Measurements from ENCODE around the gene S100B.

S100B gene

DNA sequence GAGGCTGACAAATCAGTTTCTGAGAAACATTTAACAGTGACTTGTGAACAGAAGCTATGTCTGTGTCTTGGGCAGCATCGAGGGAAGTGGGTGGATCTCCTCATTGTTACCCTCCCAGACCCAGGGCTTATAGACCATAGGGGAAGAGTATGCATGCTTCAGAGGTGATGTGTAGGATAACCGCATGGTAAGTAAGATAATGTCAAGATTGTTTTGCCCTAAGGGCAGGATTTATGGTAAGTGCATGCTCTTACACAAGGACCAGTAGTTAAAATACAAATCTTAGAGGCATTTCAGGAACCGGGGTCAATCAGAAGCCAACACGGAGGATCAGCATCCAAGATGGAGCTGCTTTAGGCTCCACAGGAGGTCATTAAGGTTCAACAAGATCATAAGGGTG, 22.8 kb upstream of the S100B start:
- no peak for DNase-seq (ENCODE audit: low read depth)

DNA sequence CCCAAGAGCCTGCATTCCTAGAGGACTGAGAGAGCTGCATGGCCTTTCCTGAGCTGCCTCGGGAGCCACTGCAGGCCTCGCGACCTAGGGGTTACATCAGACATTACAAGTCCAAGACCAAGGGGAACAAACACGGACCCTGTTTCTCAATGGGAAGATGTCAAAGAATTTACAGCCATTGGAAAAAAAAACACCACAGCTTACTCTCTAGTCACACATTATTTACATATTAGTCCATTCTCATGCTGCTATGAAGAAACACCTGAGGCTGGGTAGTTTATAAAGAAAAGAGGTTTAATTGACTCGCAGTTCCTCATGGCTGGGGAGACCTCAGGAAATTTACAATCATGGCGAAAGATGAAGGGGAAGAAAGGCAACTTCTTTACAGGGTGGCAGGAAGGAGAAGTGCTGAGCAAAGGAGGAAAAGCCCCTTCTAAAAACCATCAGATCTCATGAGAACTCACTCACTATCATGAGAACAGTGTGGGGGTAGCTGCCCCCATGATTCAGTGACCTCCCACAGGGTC, 22.2 kb upstream of the S100B start:
- DNase-seq (ENCODE audit: low read depth) = no peak

DNA sequence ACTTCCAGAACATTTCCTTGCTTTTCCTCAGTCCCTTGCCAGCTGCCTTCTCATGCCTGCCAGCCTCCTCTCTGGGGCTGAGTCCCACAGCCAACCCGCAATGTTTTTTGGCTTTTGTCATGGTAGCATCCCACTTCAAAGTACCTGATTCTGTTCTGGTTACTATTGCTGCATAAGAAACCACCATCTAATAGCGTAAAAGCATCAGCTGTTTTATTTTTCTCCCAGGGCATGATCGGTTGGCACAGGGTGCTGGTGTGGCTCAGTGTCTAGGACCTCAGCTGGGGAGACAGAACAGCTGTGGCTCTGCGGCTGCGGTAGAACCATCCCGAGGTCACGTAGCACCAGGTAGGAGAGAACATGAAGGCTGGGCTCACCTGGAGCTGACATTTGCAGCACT, 21.7 kb upstream of the S100B start:
- no peak for DNase-seq (ENCODE audit: low read depth)

DNA sequence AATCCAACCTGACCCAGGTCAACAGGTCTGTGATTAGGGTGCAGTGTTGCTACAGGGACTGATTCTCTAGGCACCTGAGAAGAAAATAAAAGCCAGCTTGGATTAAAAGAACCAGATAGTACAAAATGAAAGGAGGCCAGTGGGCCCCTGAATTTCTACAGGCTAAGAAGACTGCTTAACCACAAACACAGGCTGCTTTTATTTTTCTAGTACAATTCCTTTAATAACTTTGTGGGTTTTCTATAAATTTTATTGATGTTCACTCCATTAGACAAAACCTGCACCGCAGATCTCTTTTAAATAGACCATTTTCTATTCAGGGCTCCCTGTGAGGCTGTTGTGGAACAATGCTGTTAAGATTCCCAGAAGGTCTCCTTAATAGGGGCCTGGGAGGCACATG, 20.9 kb upstream of the S100B start:
- no peak for DNase-seq (ENCODE audit: low read depth)

DNA sequence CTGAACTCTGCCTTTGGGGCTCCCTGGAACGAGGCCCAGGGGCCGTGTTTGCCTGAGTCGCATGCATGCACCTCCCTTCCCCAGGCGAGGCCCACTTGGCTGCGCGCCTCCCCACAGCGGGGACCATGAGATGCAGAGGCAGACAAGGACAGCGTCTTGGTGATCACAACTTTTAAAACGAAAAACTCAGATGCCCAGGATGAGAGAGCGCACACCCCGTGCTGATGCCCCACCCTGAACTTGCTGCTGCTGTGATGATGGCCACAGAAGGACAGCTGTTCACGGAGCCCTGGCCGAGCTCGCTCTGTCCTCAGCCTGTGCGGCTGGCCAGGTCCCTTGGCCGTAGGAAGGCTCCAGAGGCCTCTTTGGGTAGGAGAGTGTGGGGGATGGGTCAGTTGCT, 19.2 kb upstream of the S100B start:
- DNase-seq (ENCODE audit: low read depth) = no peak

DNA sequence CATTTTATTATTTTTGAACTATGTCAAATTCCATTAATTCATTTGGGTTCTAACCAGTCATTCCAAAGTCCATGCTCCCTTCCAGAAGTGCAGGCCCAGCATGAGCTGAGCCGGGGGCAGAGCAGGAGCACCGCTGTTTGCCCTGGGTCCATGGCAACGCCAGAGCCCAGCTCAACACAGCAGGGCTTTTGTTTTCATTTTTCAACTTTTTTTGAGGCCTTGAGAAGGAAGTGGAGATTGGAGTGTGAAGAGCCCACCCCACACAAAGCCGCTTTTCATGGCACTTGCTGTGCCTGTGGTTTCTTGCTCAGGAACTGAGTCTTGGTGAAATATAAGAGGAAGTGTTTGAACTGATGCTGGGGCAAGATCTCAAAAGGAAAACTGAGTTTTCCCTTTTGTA, 17.3 kb upstream of the S100B start:
- no peak for DNase-seq (ENCODE audit: low read depth)

DNA sequence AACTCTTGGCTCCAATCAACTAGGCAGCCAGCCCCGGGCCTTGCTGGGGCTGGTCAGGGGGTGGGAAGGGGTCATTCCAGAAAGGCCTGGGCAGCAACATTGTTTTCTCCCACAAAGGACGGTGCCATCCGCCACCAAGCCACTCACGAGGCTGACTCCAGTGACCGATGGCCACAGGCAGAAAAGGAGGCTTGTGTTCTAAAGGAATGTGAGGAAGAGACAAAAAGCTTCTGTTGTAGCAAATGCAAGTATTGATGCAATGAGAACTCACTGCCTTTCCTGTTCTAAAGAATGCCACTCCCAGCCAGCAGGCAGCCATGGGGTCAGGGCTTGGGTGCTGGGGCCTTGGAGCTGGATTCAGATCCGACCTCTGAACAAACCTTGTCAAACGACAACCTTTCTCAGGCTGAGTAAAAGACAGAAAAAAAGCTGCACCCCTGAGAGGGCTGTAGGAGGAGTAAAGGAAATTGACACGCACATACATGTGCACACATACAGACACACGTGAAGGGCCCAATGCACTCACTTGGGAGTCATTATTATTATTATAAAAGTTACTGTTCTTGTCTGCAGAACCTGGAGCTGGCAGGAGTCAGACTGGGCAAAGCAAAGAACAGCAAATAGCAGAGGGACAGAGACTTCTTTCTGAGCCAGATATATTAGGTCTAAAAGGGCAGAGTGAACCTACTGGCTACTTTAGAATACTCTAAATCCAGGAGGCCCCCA, 16.7 kb upstream of the S100B start:
- DNase-seq (ENCODE audit: low read depth) = no peak

DNA sequence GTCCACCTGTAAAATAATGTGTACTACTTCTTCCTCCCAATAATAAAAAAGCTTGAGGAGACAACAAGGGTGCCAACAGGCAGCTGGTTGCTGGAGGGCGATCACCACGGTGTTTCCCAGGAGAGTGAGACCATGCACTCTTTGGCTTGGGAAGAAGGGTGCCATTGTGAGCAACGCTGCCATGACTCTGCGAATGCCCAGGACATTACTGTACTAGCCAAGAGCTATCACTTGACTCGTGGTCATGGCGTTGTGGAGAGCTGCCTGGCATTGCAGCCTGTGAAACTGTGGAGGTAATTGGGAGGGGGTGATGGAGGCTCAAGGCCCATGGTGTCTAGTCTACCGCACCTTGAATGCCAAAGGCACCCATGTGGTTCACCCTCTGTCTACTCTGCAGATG, 16.0 kb upstream of the S100B start:
- no peak for DNase-seq (ENCODE audit: low read depth)

DNA sequence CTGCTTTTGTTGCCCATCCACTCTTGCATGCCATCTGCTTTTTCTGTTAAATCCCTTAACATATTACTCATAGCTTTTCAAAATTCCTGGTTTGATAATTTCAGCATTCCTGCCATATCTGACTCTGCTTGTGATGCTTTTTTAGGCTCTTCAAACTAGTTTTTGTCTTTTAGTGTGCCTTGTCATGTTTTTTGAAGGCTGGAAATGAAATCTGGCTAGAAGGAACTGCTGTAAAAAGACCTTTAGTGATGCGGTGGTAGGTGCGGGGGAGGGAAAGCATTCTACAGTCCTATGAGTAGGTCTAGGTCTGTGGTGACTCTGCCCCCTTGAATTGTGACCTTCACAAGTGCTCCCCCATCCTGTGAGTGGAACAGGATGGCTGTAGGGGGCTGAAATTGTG, 15.0 kb upstream of the S100B start:
- no peak for DNase-seq (ENCODE audit: low read depth)

DNA sequence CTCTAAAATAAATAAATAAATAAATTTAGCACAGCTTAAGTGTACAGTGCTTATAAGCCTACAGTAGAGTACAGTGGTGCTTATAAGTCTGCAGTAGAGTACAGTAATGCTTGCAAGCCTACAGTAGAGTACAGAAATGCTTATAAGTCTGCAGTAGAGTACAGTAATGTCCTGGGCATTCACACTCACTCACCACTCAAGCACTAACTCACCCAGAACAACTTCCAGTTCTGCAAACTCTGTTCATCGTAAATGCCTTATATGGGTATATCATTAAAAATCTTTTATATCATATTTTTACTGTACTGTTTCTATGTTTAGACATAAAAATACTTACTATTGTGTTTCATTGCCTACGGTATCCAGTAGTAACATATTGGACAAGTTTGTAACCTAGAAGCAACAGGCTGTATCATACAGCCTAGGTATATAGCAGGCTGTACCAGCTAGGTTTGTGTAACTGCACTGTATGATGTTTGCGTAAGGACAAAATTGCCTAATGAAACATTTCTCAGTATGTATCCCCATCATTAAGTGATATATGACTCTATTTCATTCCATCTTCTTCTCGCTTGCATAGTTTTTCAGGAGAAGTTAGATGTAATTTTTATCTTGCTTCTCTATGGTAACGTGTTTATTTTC, 14.0 kb upstream of the S100B start:
- DNase-seq (ENCODE audit: low read depth) = no peak

DNA sequence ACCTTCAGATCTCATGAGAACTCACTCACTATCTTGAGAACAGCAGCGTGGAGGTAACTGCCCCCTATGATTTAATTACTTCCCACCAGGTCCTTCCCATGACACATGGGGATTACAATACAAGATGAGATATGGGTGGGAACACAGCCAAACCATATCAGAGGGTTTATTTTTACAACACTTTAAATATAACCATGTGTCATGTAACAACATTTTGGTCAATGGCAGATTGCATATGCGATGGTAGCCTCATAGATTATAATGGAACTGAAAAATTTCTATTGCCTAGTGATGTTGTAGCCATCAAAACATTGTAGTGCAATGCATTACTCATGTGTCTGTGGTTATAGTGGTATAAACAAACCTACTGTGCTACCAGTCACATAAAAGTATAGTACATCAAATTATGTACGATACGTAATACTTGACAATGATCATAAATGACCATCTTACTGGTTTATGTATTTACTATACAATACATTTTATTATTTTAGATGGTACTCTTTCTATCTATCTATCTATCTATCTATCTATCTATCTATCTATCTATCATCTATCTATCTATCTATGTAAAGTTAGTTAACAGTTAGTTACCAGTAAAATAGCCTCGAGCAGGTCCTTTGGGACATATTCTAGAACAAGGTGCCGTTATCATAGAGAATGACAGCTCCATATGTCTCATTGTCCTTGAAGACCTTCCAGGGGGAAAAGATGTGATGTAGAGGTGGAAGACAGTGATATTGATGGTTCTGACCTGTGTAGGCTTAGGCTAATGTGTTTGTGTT, 12.6 kb upstream of the S100B start:
- DNase-seq (ENCODE audit: low read depth) = no peak

DNA sequence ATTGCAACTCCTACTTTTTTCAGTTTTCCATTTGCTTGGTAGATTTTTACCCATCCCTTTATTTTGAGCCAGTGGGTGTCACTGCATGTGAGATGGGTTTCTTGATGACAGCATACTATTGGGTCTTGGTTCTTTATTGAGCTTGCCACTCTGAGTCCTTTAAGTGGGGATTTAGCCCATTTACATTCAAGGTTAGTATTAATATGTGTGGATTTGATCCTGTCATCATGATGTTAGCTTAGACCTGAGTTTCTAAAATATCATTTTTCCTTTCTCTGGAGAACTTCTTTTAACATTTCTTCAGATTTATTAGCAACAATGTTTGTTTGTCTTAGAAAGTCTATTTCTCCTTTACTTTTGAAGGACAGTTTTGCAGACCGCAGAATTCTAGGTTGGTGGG, 11.8 kb upstream of the S100B start:
- DNase-seq (ENCODE audit: low read depth) = no peak

DNA sequence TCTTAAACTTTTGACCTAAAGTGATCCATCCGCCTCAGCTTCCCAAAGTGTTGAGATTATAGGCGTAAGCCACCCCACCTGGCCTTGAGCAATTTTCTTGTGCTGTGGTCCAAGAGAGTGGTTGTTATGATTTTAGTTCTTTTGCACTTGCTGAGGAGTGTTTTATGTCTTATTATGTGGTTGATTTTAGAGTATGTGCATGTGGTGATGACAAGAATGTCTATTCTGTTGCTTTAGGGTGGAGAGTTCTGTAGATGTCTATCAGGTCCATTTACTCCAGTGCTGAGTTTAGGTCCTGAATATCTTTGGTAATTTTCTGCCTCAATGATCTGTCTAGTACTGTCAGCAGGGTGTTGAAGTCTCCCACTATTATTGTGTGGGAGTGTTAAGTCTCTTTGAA, 11.2 kb upstream of the S100B start:
- no peak for DNase-seq (ENCODE audit: low read depth)

DNA sequence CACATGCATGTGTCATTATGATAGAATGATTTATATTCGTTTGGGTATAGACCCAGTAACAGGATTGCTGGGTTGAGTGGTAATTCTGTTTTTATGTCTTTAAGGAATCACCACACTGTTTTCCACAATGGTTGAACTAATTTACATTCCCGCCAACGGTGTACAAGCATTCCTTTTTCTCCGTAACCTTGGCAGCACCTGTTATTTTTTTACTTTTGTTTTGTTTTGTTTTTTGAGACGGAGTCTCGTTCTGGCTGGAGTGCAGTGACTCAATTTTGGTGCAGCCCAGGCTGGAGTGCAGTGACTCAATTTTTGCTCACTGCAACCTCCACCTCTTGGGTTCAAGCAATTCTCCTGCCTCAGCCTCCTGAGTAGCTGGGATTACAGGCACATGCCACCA, 8.5 kb upstream of the S100B start:
- DNase-seq (ENCODE audit: low read depth) = no peak

DNA sequence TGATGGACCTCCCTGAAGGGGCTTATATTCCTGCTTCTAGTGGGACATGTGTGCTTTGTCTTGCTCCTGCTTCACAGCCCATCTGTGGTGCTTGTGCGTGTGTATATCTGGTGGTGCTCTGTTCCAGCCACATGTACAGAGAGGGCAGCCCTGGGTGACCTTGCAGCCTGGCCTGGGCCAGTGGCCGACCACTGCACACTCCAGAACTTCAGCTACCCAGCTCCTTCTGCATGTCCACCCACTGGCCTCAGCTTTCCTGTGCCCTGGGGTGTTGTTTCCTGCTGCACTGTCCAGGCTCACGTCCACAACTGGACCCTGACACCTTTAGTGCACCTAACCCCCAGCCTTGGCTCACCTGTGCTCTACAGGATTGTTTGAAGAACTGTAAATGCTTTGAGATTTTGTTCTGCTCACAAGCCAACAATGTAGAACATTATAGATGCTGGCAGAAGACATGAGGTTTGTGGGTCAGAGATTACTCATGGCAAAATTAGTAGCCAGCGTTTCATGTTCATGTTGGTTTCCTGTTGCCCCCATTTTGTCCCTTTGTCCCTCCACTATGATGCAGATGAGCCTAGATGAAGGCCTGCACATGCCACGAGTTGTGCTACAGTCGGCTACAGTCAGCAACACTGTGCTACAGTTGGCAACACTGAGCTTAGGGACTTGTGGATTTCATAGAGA, 5.3 kb upstream of the S100B start:
- no peak for DNase-seq (ENCODE audit: low read depth)

DNA sequence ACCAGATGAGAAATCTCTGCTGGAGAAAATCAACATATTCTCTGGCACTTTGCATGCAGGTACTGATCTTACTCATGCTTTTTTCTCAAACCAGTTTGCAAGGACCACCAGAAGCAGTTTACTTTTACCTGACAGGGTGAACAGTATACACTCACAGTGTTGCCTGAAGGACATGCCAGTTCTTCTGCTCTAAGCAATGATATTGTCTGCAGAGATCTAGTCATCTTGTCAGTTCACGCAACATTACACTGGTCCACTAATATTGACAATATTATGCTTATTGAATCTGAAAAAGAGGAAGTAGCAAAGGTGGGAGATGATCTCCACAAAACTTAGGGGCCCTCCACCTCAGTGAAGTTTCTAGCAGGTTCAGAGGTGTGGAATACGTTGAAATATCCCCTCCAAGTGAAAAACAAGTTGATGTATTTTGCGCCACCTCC, 3.8 kb upstream of the S100B start:
- DNase-seq (ENCODE audit: low read depth) = no peak

DNA sequence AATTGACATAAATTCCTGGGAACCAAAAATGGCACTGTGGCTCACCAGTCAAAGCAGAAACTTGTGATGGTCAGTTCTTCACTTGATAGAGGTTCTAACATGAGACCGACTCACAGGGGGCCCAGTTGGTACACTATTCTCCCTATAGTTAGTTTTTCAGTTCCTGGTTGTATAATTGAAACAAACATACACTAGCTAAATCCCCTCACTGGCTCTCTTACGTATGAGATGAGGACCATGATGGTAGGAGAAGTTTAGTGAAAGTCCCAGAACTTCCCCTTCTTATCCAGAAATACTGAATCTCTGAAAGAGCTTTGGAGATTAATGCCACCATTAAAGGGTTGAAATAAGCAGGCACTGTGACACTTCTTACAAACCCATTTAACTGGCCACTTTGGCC, 2.8 kb upstream of the S100B start:
- DNase-seq (ENCODE audit: low read depth) = no peak

DNA sequence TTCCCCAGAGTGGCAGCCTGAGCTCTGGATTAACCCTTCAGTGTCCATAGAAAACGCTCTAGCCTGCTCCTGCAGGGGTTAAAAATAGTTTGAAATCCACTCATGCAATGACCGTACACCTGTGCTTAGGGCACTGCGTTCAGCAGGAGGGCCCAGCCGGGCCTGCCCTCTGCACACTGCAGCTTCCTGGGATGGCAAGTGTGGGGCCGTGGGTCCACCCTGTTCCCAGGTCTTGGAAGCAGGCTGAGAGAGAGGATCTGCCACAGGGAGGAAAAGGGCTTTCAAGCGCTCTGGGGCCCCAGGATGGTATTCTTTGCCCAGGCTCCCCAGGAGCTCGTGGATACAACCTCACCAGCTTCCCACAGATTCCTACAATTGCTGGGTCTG, 1.5 kb upstream of the S100B start:
- no peak for DNase-seq (ENCODE audit: low read depth)

DNA sequence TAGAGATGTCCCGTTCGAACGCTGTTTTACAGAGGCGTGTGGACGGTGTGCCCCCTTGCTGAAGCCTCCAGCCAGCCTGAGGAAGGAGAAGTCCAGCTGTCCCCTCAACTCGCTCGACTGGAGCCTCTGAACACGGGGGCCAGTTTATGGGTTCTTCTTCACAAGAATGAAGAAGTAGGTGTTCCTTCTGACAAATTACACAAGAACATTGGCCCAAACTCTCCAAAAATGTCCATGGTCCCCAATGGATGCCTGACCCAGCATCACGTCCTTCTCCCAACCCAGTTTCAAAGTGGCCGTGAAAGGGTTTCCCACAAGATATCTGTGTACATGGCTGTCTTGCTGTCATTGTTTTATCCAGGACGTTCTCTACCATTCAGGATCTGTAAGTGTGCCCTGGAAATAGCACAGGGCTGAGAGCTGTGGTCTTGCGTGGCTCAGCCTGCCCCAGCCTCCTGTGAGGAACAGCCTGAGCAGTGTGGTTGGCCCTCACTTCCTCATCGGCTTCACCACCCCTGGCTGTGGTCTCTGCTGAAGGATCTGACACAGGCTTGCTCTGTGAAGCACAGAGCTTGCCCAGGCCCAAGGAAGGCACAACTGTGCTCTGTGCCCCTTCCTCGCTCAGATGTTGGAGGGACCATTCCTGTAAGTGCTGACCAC, 1.0 kb upstream of the S100B start:
- DNase-seq (ENCODE audit: low read depth) = peak; percentile 28

DNA sequence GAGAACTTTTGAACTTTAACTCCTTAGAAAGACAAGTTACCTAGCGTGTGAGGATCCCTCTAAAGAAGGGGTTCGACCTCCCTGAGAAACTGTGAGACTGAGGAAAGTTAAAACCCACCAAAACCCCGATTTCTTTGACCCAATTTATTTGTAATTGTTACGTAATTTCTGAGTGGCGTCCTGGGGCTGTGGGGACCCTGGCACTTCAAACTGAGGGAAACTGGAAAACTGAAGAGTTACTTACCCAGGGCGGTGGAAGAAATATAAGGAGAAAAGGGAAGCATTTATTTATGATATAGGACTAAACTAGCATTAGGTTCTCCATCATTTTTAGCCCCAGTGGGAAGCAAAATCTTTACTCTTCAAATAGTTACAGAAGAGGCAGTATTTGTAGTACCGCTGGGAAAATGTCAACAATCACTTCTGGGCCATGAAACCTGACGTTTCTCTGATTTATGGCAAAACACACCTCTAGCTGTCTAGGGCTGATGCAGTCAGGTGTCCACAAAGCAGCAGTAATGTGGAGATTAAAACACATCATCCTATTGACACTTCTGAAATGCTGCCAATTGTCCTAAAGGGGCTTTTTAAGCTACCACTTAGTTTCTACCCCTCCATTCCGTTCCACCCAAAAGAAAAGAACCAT, 430 bp downstream of the S100B start:
- no peak for DNase-seq (ENCODE audit: low read depth)

DNA sequence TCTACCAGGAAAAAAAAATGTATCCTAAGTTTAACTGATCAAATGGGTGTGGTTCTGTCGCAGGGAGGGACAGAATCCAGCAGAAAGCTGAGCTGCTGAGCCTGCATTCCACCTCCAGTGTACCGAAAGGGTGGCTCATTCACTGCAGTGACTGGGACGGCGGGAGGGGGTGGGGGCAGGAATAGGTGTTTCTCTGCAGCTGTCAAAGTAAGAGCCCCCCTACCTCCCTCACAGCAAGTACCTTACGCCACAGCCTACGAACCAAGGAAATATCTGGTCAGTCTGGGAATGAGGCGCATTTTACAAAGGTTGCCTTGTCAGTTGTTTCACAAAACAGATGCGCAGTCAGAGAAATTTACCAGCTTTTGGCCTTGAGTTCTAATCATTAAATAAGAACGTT, 1.7 kb downstream of the S100B start:
- DNase-seq (ENCODE audit: low read depth) = no peak
